Kidney capillary endothelial cell (primary cell): ENCODE measurements around the gene SMARCA1.

Experiments
- DNase-seq: peaks from one replicate; pipeline ENCODE4 v3.0.0-alpha.2; 2018; ENCODE audit warnings: low spot score

Gene SMARCA1

DNA sequence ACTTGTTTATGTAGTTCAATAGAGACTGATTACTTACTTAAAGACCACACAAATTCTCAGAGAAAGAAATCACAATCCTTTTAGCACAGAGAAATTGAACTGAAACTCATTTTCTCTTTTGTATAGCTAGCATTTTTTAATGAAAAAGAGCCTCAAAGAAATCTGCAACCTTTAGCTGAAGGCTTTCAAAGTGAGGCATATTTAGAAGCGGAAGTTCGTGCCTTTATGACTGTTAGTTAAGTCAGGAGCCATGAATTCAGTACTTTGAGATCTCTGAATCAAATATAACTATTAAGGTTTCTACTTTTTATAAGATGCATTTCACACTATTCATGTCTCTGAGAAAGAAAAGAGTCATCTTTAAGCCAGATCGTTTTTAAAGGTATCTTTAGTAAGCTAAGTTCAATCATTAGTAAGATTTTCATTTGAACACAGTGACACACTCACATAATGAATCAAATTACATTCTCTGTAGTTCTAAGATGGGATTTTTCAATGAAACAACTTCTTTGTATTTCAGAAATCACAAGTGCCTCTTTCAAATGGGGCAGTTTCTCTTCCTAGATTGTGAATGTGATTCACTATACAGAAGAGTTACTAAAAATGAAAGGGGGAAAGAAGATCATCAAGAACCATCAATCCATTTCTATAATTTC, 61.4 kb downstream of the SMARCA1 start:
- DNase-seq: no peak

DNA sequence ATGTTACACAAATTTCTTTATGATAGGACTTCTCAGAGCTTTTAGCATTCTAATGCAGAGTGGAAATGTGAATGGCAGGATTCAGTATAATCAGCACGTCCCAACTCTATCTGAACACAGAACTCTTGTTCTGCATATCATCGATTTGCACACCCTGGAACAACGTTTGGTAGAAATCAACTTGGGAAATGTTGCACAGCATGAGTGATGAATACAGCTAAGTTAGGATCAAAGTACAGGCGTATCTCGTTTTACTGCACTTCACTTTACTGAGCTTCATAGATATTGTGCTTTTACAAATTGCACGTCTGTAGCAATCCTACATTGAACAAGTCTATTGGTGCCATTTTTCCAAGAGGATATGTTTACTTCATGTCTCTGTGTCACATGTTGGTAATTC, 70.8 kb downstream of the SMARCA1 start:
- no peak for DNase-seq

DNA sequence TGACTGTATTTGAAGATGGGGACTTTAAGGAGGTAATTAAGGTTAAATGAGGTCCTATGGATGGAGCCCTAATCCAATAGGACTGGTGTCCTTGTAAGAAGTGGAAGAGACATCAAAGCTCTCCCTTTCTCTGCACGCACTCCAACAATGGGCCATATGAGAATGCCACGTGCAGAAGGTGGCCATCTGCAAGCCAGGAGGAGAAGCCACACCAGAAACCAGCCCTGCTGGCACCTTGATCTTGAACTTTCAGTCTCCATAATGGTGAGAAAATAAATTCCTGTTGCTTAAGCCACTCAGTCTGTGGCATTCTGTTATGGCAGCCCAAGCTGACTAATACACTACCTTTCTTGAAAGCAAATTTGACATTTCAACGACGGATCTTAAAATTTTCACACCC, 73.2 kb downstream of the SMARCA1 start:
- no peak for DNase-seq

- no peak for DNase-seq
Observed at GRCh38 chrX:129449148-129449547, 74.1 kb downstream of the SMARCA1 start.

- DNase-seq: no peak
Observed at GRCh38 chrX:129445436-129445835, 77.9 kb downstream of the SMARCA1 start.

- DNase-seq: no peak
Observed at GRCh38 chrX:129433945-129434344, 89.3 kb downstream of the SMARCA1 start.

GRCh38 chrX:129433461-129433860, 89.8 kb downstream of the SMARCA1 start:
- no peak for DNase-seq

GRCh38 chrX:129427267-129427666, 96.0 kb downstream of the SMARCA1 start:
- DNase-seq: no peak

- DNase-seq: no peak
Observed at GRCh38 chrX:129423191-129423590, 100.1 kb downstream of the SMARCA1 start.

- no peak for DNase-seq
Observed at GRCh38 chrX:129404670-129405008, 118.7 kb downstream of the SMARCA1 start.

DNA sequence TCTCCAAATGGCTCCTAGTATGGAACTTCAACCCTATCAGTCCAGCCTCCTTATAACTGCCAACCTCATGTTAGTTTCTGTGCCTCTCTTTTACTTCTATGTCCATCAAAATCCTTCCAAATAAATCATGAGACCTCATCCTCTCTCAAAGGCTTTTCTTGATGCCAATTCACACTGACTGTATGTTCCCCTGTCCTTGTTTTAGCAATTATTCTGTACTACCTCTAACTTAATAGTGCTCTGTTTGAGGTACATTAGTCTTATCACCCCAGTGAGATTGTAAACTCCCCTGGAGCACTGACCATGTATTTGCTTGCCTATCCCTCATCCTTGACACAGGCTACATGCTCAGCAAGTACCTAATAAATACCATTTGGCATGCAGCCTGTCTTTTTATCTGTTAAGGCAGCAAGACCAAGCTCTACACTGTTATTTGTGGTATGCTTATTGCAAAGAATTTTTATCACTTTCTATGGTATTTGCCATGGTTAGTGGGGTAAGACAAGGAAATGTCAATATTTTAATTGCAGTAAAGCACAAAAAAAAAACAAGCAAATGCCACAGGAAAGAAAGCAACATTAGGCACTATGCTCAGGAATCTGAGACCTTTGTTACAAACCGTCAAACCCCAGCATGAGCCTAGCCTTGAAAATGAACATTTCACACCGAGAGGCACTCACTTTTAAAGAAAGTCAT, 119.2 kb downstream of the SMARCA1 start:
- DNase-seq: no peak
